K562 treated with DMSO at 1 percent for 48 hours (cell line): ENCODE data around the gene FARP1. TPM values are rescaled to one million over a fixed set of nuclear protein-coding genes. Genes with fewer than 3 reads are reported as not detected.

Experiments used
- total RNA-seq: library from RNA; unstranded; fragments of 300-600 nt; gene quantifications from 2 replicates; pipeline ENCODE4 v1.2.3, GENCODE V29; 2022; ENCODE audit warnings: low replicate concordance; ENCODE audit errors: extremely low read depth

The FARP1 gene
- total RNA-seq = not detected in 2 replicates

GRCh38 chr13:98142380-98143156, at the start of gene FARP1:
TSS of gene FARP1 (plus strand) at chr13:98143094. CDS start at chr13:98213243, 70,149 bp downstream.

GRCh38 chr13:98176777-98177608, 34.1 kb downstream of the FARP1 start, which contains the start of gene RNF113B:
TSS of gene RNF113B (minus strand) at chr13:98177269. CDS start at chr13:98177236, 33 bp downstream.

Other genes with a start within 250 kb of the FARP1 start
- gene IPO5, start 189.4 kb upstream of the FARP1 start, total RNA-seq = not detected in 2 replicates
- not detected in 2 replicates for gene RNF113B, start 34.2 kb downstream of the FARP1 start, total RNA-seq